CD8-positive, alpha-beta memory T cell (primary cell): Measurements from ENCODE around the gene DENND2C. TPM values are rescaled to one million over a fixed set of nuclear protein-coding genes. Genes with fewer than 3 reads are reported as not detected.

Experiments used
- CTCF ChIA-PET: fragments of 350-600 bp; sonication (Branson Sonifier 250); formaldehyde crosslinking; loops from one replicate; lab custom pipeline; 2021; ENCODE audit warnings: antibody characterized with exemption; lab: Charles Lee
- POLR2A ChIA-PET: fragments of 350-600 bp; sonication (Branson Sonifier 250); formaldehyde crosslinking; loops from one replicate; lab custom pipeline; 2021; ENCODE audit warnings: antibody characterized with exemption; lab: Charles Lee
- DNase-seq, 5 donors: peaks; one replicate each; pipeline versions ENCODE4 v3.0.0 to v3.0.0-alpha.2; 2020 to 2022; ENCODE audit warnings: mixed read lengths in 1 of 5
- H3K27ac ChIP-seq: one replicate; pipeline ENCODE4 v1.7.0; 2013; ENCODE audit warnings: low read depth, mild to moderate bottlenecking, low read length, moderate library complexity
- H3K27me3 ChIP-seq: 2 replicates; pipeline ENCODE4 v1.7.0; 2013; ENCODE audit warnings: low read length, mild to moderate bottlenecking; ENCODE audit not compliant: insufficient read depth, poor library complexity, severe bottlenecking
- H3K36me3 ChIP-seq: 2 replicates; pipeline ENCODE4 v1.7.0; 2013; ENCODE audit warnings: mild to moderate bottlenecking, low read length, moderate library complexity; ENCODE audit not compliant: insufficient read depth
- H3K4me1 ChIP-seq: 2 replicates; pipeline ENCODE4 v1.7.0; 2013; ENCODE audit warnings: mild to moderate bottlenecking, low read length, moderate library complexity; ENCODE audit not compliant: insufficient read depth
- H3K4me3 ChIP-seq: 2 replicates; pipeline ENCODE4 v1.7.0; 2013; ENCODE audit warnings: mild to moderate bottlenecking, low read length
- H3K9me3 ChIP-seq: 2 replicates; pipeline ENCODE4 v1.7.0; 2013; ENCODE audit warnings: mild to moderate bottlenecking, low read length
- H3K27ac Mint-ChIP-seq, 8 donors: one replicate each; pipeline ENCODE4 v1.8.0; 2020 to 2021; ENCODE audit warnings: mixed read lengths in 8 of 8, mild to moderate bottlenecking in 6 of 8, inconsistent platforms in 3 of 8, moderate library complexity in 3 of 8
- H3K27me3 Mint-ChIP-seq, 2 donors: one replicate each; pipeline ENCODE4 v1.8.0; 2020 to 2021; ENCODE audit warnings: mixed read lengths in 2 of 2, mild to moderate bottlenecking in 1 of 2, moderate library complexity in 1 of 2
- H3K36me3 Mint-ChIP-seq, 3 donors: one replicate each; pipeline ENCODE4 v1.8.0; 2020 to 2021; ENCODE audit warnings: mixed read lengths in 3 of 3, inconsistent platforms in 1 of 3, mild to moderate bottlenecking in 1 of 3
- H3K4me1 Mint-ChIP-seq, 3 donors: one replicate each; pipeline ENCODE4 v1.8.0; 2020 to 2021; ENCODE audit warnings: mixed read lengths in 3 of 3, inconsistent platforms in 1 of 3, mild to moderate bottlenecking in 1 of 3
- H3K4me3 Mint-ChIP-seq, 7 donors: one replicate each; pipeline ENCODE4 v1.8.0; 2020 to 2021; ENCODE audit warnings: mixed read lengths in 7 of 7, mild to moderate bottlenecking in 6 of 7, moderate library complexity in 4 of 7, inconsistent platforms in 2 of 7
- H3K9me3 Mint-ChIP-seq, 5 donors: one replicate each; pipeline ENCODE4 v1.8.0; 2020 to 2022; ENCODE audit warnings: mixed read lengths in 5 of 5, mild to moderate bottlenecking in 3 of 5, moderate library complexity in 2 of 5, inconsistent platforms in 1 of 5
- polyA plus RNA-seq: library from polyadenylated mRNA; unstranded; fragments of 300-500 nt; fragmentation: Illumina TruSeq; gene quantifications from one replicate; pipeline ENCODE4 v1.2.3, GENCODE V29; 2021
- total RNA-seq, 2 experiments: library from RNA; stranded (reverse); gene quantifications; one replicate each; pipeline ENCODE4 v1.2.3, GENCODE V29; 2021

DENND2C gene
- total and polyA plus RNA-seq, 3 experiments from 2014 or later, result 0.47 to 0.75 (median 0.59) TPM

DNA sequence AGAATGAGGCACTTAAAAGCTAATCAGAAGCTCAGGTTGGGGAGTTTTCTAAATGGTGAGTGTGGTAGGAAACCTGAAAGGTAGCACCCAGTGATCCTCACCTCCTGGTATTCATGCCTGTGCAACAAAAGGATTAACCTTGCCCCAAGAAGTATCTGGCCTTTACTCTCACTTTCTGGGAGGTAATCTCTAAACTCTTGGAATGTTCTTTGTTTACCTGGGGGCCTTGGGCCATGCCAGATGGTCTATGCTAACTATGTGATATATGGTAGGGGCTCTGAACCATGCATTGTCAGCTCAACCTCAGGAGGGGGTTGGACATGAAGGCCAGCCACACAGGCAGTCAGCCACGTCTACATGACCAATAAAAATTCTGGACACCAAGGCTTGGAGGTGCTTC is 134.4 kb downstream of the DENND2C start:
- Histone ChIP-seq H3K4me1 (no peaks in the 10 kb centered on the region), H3K27ac (no peak overlapping the region), H3K4me3 (no peak overlapping the region), H3K27me3 (no peaks in the 10 kb centered on the region), H3K9me3 (no peaks in the 10 kb centered on the region), H3K36me3 (no peaks in the 10 kb centered on the region)
- Mint-ChIP-seq H3K36me3 (no peaks in the 10 kb centered on the region), H3K4me3 (no peak overlapping the region), H3K27me3 (peaks cover 3 to 9% of the 10 kb centered on the region in 2 donors), H3K9me3 (no peaks in the 10 kb centered on the region), H3K27ac (no peak overlapping the region), H3K4me1 (no peaks in the 10 kb centered on the region)
- POLR2A ChIA-PET, result no interaction called here
- no peak for DNase-seq
- CTCF ChIA-PET, result no interaction called here

Other genes starting within 250 kb of the DENND2C start
- 10 to 100 TPM; 32.0 to 35.6 TPM for gene TRIM33, start 158.8 kb downstream of the DENND2C start, total RNA-seq
- gene TRIM33, start 158.8 kb downstream of the DENND2C start, polyA plus RNA-seq, result 45.3 TPM
- gene BCAS2, start 88.4 kb downstream of the DENND2C start, total RNA-seq, result 10 to 100 TPM; 62.9 to 66.9 TPM
- 99.9 TPM for gene BCAS2, start 88.4 kb downstream of the DENND2C start, polyA plus RNA-seq
- not detected for gene AMPD1, start 25.5 kb upstream of the DENND2C start, total RNA-seq
- not detected for gene AMPD1, start 25.5 kb upstream of the DENND2C start, polyA plus RNA-seq
- 10 to 100 TPM; 77.6 to 78.2 TPM for gene NRAS, start 46.7 kb upstream of the DENND2C start, total RNA-seq
- gene NRAS, start 46.7 kb upstream of the DENND2C start, polyA plus RNA-seq, result 27.1 TPM
- gene CSDE1, start 87.9 kb upstream of the DENND2C start, total RNA-seq, result 100 to 1,000 TPM; 481 to 513 TPM
- gene CSDE1, start 87.9 kb upstream of the DENND2C start, polyA plus RNA-seq, result 357 TPM
- gene SIKE1, start 110.6 kb upstream of the DENND2C start, total RNA-seq, result 10 to 100 TPM; 66.0 to 70.3 TPM
- gene SIKE1, start 110.6 kb upstream of the DENND2C start, polyA plus RNA-seq, result 29.7 TPM
- gene SYCP1, start 184.8 kb upstream of the DENND2C start, total RNA-seq, result not detected
- gene SYCP1, start 184.8 kb upstream of the DENND2C start, polyA plus RNA-seq, result not detected